GM13976 (cell line): ENCODE data around the gene FARS2.

Source experiments
- DNase-seq: peaks from one replicate; pipeline ENCODE4 v3.0.0; 2012; ENCODE audit warnings: low spot score
- CTCF ChIP-seq: IDR thresholded peaks from 2 replicates; pipeline ENCODE4 v1.5.1; 2012; ENCODE audit warnings: borderline replicate concordance, mild to moderate bottlenecking; ENCODE audit not compliant: insufficient read depth; ENCODE audit errors: extremely low read depth, missing control alignments, control extremely low read depth
- in situ Hi-C: fragments of 300-500 bp; cut with MboI; formaldehyde crosslinking; loops from one replicate; pipeline ENCODE4 v1.12.0; 2022; ENCODE audit warnings: low sequenced_read_pairs, mixed read lengths, inconsistent platforms; ENCODE audit not compliant: unreplicated experiment

Gene FARS2

GRCh38 chr6:5547556-5547955 is 286.2 kb downstream of the FARS2 start:
- DNase-seq: no peak
- TF ChIP-seq CTCF: no peak
- in situ Hi-C loops: no loop called here

- in situ Hi-C loops: no loop called here
- no peak for DNase-seq
- no peak for TF ChIP-seq CTCF
Measured at GRCh38 chr6:5550631-5551030, 289.3 kb downstream of the FARS2 start.

- DNase-seq: no peak
- no peak for TF ChIP-seq CTCF
- in situ Hi-C loops: no loop called here
Measured at GRCh38 chr6:5552243-5552642, 290.9 kb downstream of the FARS2 start.

GRCh38 chr6:5553767-5554166 is 292.5 kb downstream of the FARS2 start:
- DNase-seq: no peak
- no peak for TF ChIP-seq CTCF
- in situ Hi-C loops: no loop called here

GRCh38 chr6:5554226-5554625 is 292.9 kb downstream of the FARS2 start:
- no peak for DNase-seq
- in situ Hi-C loops: no loop called here
- no peak for TF ChIP-seq CTCF

- DNase-seq: no peak
- TF ChIP-seq CTCF: no peak
- in situ Hi-C loops: no loop called here
Measured at GRCh38 chr6:5556011-5556410, 294.7 kb downstream of the FARS2 start.

- in situ Hi-C loops: no loop called here
- no peak for TF ChIP-seq CTCF
- DNase-seq: no peak
Measured at GRCh38 chr6:5557506-5557905, 296.2 kb downstream of the FARS2 start.
